NT2/D1 (cell line): ENCODE measurements around the gene QRICH2.

Experiments used
- YY1 ChIP-seq: IDR thresholded peaks from 2 replicates; pipeline ENCODE4 v1.6.1; 2011; ENCODE audit not compliant: insufficient read length, insufficient read depth
- ZNF274 ChIP-seq: IDR thresholded peaks from 2 replicates; pipeline ENCODE4 v1.6.1; 2011; ENCODE audit warnings: mild to moderate bottlenecking, low read depth, low read length

GRCh38 chr17:76356803-76357456, 48.9 kb upstream of the QRICH2 start:
- TF ChIP-seq ZNF274 (no peak), YY1 (no peak)
